ENCODE measurements around the gene CTNNA1.

Gene CTNNA1

DNA sequence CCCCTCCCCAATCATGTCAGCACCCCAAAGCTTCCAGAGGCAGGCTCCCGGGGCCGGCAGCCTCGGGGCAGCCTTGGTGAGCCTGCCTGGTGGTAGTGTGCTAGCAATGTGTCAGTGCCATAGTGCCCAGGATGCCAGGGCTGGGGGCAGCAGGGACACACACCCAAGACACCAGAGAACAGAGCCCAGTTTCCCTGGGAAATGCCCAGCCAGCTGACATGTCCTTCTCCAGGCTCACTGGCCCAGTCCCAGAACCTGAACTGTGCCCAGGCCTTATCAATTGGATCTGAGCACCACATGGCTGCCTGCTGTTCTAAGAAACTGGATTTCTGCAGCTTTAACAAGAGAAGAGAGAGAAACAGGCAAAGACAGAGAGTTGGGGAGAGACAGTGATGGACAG is 196.8 kb downstream of the CTNNA1 start:
- peak; percentile 36 for DNase-seq (ENCODE audit: low spot score)

DNA sequence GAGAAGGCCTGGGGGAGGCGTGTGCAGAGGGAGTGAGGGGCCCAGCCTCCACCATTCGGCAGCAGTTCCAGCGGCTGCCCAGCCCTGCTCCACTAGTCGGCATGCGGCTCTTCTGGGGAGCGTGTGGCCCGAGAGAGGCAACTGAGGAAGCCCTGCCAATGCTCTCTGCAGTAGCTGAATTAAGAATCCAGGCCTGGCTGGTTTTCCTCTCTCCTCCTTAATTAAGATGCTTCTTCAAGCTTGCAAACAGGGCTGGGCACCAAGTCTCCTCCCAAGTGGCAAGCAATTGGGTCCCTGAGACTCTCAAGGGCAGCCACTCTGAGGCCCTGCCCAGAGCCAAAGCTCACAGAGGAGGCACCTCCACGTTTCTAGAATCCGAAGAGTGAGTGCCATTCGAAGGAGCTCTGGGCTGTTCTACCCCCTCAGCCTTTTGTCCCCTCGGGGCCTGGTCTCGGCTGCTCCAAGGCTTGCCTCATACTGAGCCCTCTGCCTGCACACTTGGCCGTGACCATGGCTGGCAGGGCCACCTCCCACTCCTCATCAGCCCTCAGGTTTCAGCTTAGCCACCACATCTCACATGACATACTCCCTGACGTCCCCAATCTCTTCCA is 197.3 kb downstream of the CTNNA1 start:
- DNase-seq (ENCODE audit: low spot score) = peak; percentile 33
- in situ Hi-C loops (cut with MboI; ENCODE audit: low sequenced_read_pairs, unreplicated experiment) = no loop called here
- TF ChIP-seq, protein P1, sequence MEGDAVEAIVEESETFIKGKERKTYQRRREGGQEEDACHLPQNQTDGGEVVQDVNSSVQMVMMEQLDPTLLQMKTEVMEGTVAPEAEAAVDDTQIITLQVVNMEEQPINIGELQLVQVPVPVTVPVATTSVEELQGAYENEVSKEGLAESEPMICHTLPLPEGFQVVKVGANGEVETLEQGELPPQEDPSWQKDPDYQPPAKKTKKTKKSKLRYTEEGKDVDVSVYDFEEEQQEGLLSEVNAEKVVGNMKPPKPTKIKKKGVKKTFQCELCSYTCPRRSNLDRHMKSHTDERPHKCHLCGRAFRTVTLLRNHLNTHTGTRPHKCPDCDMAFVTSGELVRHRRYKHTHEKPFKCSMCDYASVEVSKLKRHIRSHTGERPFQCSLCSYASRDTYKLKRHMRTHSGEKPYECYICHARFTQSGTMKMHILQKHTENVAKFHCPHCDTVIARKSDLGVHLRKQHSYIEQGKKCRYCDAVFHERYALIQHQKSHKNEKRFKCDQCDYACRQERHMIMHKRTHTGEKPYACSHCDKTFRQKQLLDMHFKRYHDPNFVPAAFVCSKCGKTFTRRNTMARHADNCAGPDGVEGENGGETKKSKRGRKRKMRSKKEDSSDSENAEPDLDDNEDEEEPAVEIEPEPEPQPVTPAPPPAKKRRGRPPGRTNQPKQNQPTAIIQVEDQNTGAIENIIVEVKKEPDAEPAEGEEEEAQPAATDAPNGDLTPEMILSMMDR (IDR thresholded peaks at IDR 0.05; ENCODE audit: borderline replicate concordance, control extremely low read depth, extremely low read depth, insufficient read depth, missing control alignments) = no peak

More for the DNA sequence above, 196.8 kb downstream of the CTNNA1 start:
- TF ChIP-seq, protein P1 (IDR thresholded peaks at IDR 0.05; ENCODE audit: borderline replicate concordance, control extremely low read depth, extremely low read depth, insufficient read depth, missing control alignments) = no peak
- in situ Hi-C loops (cut with MboI; ENCODE audit: low sequenced_read_pairs, unreplicated experiment) = no loop called here

DNA sequence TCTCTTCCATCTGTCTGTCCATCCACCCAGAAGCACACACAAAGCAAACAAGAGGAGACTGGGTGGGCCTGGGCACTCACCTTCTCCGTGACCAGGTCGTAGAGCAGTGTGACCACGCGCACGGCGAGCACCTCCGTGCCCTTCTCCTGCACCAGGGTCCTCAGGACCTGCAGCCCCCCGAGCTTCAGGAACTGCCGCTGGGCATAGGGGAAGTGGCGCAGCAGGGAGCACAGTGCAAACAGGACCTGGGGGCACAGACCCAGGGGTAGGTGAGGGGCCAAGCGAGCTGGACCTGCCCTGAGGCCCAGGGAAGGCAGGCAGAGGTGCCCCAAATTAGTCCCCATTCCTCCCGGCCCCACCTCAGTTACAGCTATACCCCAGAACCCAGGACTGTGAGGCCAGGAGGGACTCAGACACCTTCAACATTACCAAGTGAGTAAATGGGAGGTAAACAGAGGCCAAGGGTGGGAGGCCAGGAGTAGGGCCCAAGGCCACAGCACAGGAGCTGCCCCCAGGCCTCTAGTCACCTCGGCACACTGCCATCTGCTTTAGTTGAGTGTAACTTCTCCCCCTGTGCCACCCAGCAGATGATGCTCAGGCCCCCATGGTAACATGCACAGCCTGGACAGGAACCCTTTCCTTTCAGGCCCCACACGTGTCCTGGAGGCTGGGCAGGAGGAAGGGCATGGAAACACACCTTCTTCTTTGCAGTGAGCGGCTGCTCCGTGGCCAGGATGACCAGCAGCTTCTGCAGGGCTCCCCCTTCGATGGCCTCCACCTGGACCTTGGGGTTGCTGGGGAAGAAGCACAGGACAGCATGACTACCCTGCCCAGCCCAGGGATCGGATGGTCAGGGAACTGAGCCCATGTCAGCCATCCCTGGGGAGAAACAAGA is 198.1 kb downstream of the CTNNA1 start:
- DNase-seq (ENCODE audit: low spot score) = no peak
- in situ Hi-C loops (cut with MboI; ENCODE audit: low sequenced_read_pairs, unreplicated experiment) = no loop called here
- TF ChIP-seq, protein P1 (IDR thresholded peaks at IDR 0.05; ENCODE audit: borderline replicate concordance, control extremely low read depth, extremely low read depth, insufficient read depth, missing control alignments) = no peak

DNA sequence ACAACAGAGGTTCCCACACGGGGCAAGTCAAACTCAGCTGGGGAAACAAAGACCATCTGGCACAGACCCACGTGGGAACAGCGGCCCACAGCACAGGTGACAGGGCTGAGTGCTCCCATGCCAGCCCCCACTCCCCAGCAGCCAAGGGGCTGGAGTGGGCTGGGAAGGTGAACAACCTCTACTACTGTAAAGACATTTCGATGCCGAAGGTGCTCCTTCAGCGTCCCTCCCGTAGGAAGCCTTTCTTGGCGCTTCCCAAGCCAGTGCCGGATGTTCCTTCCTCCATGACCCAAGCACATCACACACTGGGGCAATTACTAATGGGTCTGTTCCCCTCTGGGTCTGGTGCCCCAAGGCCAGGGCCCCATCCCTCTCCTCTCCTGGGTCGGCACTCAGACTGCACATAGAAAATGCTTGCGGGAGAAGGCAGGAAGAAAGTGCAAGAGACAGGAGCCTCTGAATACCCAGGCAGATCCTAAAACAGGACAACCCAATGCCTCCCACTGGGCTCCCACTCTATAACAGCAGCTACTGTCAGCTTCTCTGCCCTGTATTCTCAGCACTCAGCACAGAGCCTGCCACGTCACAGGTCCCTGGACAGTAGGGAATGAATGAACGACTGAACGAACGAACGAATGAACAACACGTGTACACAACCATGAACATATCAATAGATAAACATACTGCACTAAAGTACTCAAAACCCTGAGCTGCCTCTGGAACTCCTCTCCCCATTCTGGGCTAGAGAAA is 198.9 kb downstream of the CTNNA1 start:
- DNase-seq (ENCODE audit: low spot score) = no peak
- TF ChIP-seq, protein P1 (IDR thresholded peaks at IDR 0.05; ENCODE audit: borderline replicate concordance, control extremely low read depth, extremely low read depth, insufficient read depth, missing control alignments) = no peak
- in situ Hi-C loops (cut with MboI; ENCODE audit: low sequenced_read_pairs, unreplicated experiment) = no loop called here

DNA sequence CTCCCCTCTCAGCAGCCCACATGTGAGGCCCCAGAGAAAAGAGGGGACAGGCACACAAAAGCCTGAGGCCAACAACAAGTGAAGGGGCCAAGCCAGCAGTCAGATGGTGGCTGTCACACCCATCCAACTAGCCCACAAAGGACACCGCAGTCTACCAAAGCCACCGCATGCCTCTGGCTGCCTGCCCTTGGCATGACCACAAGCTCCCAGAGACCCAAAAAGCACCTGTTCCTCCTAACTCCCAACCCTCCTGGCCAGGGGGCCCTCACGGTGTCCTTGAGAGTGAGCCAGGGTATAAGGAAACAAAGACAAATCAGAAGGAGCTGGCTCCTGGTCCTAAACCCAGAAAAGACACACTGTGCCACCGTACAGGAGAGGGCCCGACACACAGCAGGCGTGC is 199.7 kb downstream of the CTNNA1 start:
- DNase-seq (ENCODE audit: low spot score) = peak; percentile 32
- in situ Hi-C loops (cut with MboI; ENCODE audit: low sequenced_read_pairs, unreplicated experiment) = no loop called here
- TF ChIP-seq, protein P1 (IDR thresholded peaks at IDR 0.05; ENCODE audit: borderline replicate concordance, control extremely low read depth, extremely low read depth, insufficient read depth, missing control alignments) = no peak

Data from GM13976 (cell line).